Measurements from ENCODE around the gene ZNF639. TPM values are rescaled to one million over a fixed set of nuclear protein-coding genes. Genes with fewer than 3 reads are reported as not detected.

ZNF639 gene
- total and polyA plus RNA-seq, 9 of the 15 experiments (the other 6 are each of a cell fraction or from before 2014, with no cell fraction given): 17.6 to 88.1 (median 53.7) TPM

GRCh38 chr3:179324270-179324754 is 1.5 kb downstream of the ZNF639 start (continued):
- peak; percentile 63 to 77; a peak in 3 of 4 replicates for TF ChIP-seq MNT (conservative IDR thresholded peaks at IDR 0.05)
- no peak for TF ChIP-seq ESRRA (IDR thresholded peaks at IDR 0.05; ENCODE audit: borderline replicate concordance, low read depth)
- peak; percentile 63 for TF ChIP-seq HMBOX1 (IDR thresholded peaks at IDR 0.05)
- TF ChIP-seq ASH1L (IDR thresholded peaks at IDR 0.05; ENCODE audit: borderline replicate concordance, low read depth, partially characterized antibody): no peak
- peak; percentile 28; the same call in 1 of the 2 replicates for TF ChIP-seq MGA (IDR thresholded peaks at IDR 0.05)
- TF ChIP-seq FIP1L1 (IDR thresholded peaks at IDR 0.05; ENCODE audit: low read depth, low read length, poor library complexity, severe bottlenecking): no peak
- no peak for TF ChIP-seq CEBPG (CRISPR knock-in tag; IDR thresholded peaks at IDR 0.05)
- TF ChIP-seq CEBPG (tag; conservative IDR thresholded peaks at IDR 0.05 in 1 of 2, IDR thresholded peaks at IDR 0.05 in 1 of 2): no peak
- no peak for TF ChIP-seq NFRKB (IDR thresholded peaks at IDR 0.05; ENCODE audit: low read depth)
- TF ChIP-seq ARID3B (CRISPR knock-in tag; IDR thresholded peaks at IDR 0.05; ENCODE audit: borderline replicate concordance): no peak
- no peak for TF ChIP-seq PHF8 (IDR thresholded peaks at IDR 0.05; ENCODE audit: borderline replicate concordance, low read length)

Measured in K562 (cell line).